Neuron (in vitro differentiated cells): ENCODE results near the gene CRACR2B.

Experiments
- H2AFZ ChIP-seq: one replicate; pipeline ENCODE4 v1.6.1; 2013; ENCODE audit warnings: low read depth, mild to moderate bottlenecking, inconsistent platforms, low read length, moderate library complexity
- H3K27me3 ChIP-seq: one replicate; pipeline ENCODE4 v1.6.1; 2013; ENCODE audit warnings: low read length; ENCODE audit not compliant: insufficient read depth
- H3K36me3 ChIP-seq: one replicate; pipeline ENCODE4 v1.6.1; 2013; ENCODE audit warnings: low read length; ENCODE audit not compliant: insufficient read depth
- H3K4me1 ChIP-seq: one replicate; pipeline ENCODE4 v1.6.1; 2013; ENCODE audit warnings: low read length; ENCODE audit not compliant: insufficient read depth
- H3K4me3 ChIP-seq: 2 replicates; pipeline ENCODE4 v1.5.1; 2013; ENCODE audit warnings: mild to moderate bottlenecking, low read length, moderate library complexity
- H3K9me3 ChIP-seq: one replicate; pipeline ENCODE4 v1.6.1; 2013; ENCODE audit warnings: low read length

Gene CRACR2B

GRCh38 chr11:798093-798713, 29.5 kb upstream of the CRACR2B start, which contains the start of gene SLC25A22:
Gene SLC25A22 (minus strand): TSS chr11:798281. CDS start chr11:795006, 3,275 bp downstream.
- Histone ChIP-seq H3K9me3 (no peaks in the 10 kb centered on the region), H3K27me3 (no peaks in the 10 kb centered on the region), H2AFZ (no peak within 1 kb of the TSS), H3K36me3 (peaks cover 47% of the 10 kb centered on the region), H3K4me3 (peak within 1 kb of the TSS; percentile 70), H3K4me1 (peaks cover 23% of the 10 kb centered on the region)

GRCh38 chr11:799641-800316, 27.9 kb upstream of the CRACR2B start:
- peaks cover 37% of the 10 kb centered on the region for H3K4me1 ChIP-seq
- H3K36me3 ChIP-seq: peaks cover 35% of the 10 kb centered on the region
- H2AFZ ChIP-seq: no peak overlapping the region
- no peaks in the 10 kb centered on the region for H3K9me3 ChIP-seq
- no peak overlapping the region for H3K4me3 ChIP-seq
- no peaks in the 10 kb centered on the region for H3K27me3 ChIP-seq

- Histone ChIP-seq H3K27me3 (no peaks in the 10 kb centered on the region), H3K36me3 (peaks cover 35% of the 10 kb centered on the region), H3K4me1 (peaks cover 36% of the 10 kb centered on the region), H2AFZ (no peak overlapping the region), H3K9me3 (no peaks in the 10 kb centered on the region), H3K4me3 (no peak overlapping the region)
Measured at GRCh38 chr11:800473-800872, 27.2 kb upstream of the CRACR2B start.

- H3K9me3 ChIP-seq: no peaks in the 10 kb centered on the region
- H3K4me1 ChIP-seq: peaks cover 31% of the 10 kb centered on the region
- H3K36me3 ChIP-seq: peaks cover 35% of the 10 kb centered on the region
- no peaks in the 10 kb centered on the region for H3K27me3 ChIP-seq
- H2AFZ ChIP-seq: no peak overlapping the region
- no peak overlapping the region for H3K4me3 ChIP-seq
Measured at GRCh38 chr11:801097-801780, 26.5 kb upstream of the CRACR2B start.

- H3K9me3 ChIP-seq: no peaks in the 10 kb centered on the region
- H2AFZ ChIP-seq: no peak overlapping the region
- H3K4me3 ChIP-seq: no peak overlapping the region
- peaks cover 23% of the 10 kb centered on the region for H3K4me1 ChIP-seq
- H3K36me3 ChIP-seq: peaks cover 35% of the 10 kb centered on the region
- H3K27me3 ChIP-seq: no peaks in the 10 kb centered on the region
Measured at GRCh38 chr11:802018-802617, 25.6 kb upstream of the CRACR2B start.

- Histone ChIP-seq H3K9me3 (no peaks in the 10 kb centered on the region), H2AFZ (no peak overlapping the region), H3K27me3 (no peaks in the 10 kb centered on the region), H3K4me3 (no peak overlapping the region), H3K36me3 (peaks cover 35% of the 10 kb centered on the region), H3K4me1 (peaks cover 23% of the 10 kb centered on the region)
Measured at GRCh38 chr11:802693-803466, 24.8 kb upstream of the CRACR2B start.

GRCh38 chr11:803467-803742, 24.3 kb upstream of the CRACR2B start:
- Histone ChIP-seq H3K4me1 (peaks cover 25% of the 10 kb centered on the region), H3K9me3 (no peaks in the 10 kb centered on the region), H3K4me3 (no peak overlapping the region), H3K36me3 (peaks cover 35% of the 10 kb centered on the region), H3K27me3 (no peaks in the 10 kb centered on the region), H2AFZ (no peak overlapping the region)

GRCh38 chr11:803770-804598, 23.7 kb upstream of the CRACR2B start:
- Histone ChIP-seq H2AFZ (no peak overlapping the region), H3K9me3 (no peaks in the 10 kb centered on the region), H3K36me3 (peaks cover 33% of the 10 kb centered on the region), H3K4me1 (peaks cover 29% of the 10 kb centered on the region), H3K27me3 (no peaks in the 10 kb centered on the region), H3K4me3 (peak overlapping the region; percentile 54)

GRCh38 chr11:804599-804964, 23.1 kb upstream of the CRACR2B start:
- Histone ChIP-seq H3K9me3 (no peaks in the 10 kb centered on the region), H3K36me3 (peaks cover 29% of the 10 kb centered on the region), H2AFZ (peak overlapping the region; percentile 27), H3K27me3 (no peaks in the 10 kb centered on the region), H3K4me3 (peak overlapping the region; percentile 54), H3K4me1 (peaks cover 29% of the 10 kb centered on the region)

- H3K4me3 ChIP-seq: peak overlapping the region; percentile 87
- H3K27me3 ChIP-seq: no peaks in the 10 kb centered on the region
- peaks cover 37% of the 10 kb centered on the region for H3K4me1 ChIP-seq
- peak overlapping the region; percentile 76 for H2AFZ ChIP-seq
- H3K9me3 ChIP-seq: no peaks in the 10 kb centered on the region
- peaks cover 23% of the 10 kb centered on the region for H3K36me3 ChIP-seq
Measured at GRCh38 chr11:808427-809286, 19.1 kb upstream of the CRACR2B start.

- Histone ChIP-seq H3K9me3 (no peaks in the 10 kb centered on the region), H3K27me3 (no peaks in the 10 kb centered on the region), H3K4me1 (peaks cover 29% of the 10 kb centered on the region), H3K4me3 (peak within 1 kb of the TSS; percentile 87), H3K36me3 (peaks cover 26% of the 10 kb centered on the region), H2AFZ (peak within 1 kb of the TSS; percentile 76)
Measured at GRCh38 chr11:809287-810039, 18.3 kb upstream of the CRACR2B start, which contains the start of gene RPLP2. Gene RPLP2 (plus strand): TSS chr11:809967. CDS start chr11:810235, 268 bp downstream.
